Neural progenitor cell (in vitro differentiated cells): ENCODE measurements around the gene NCAPD3. TPM values are rescaled to one million over a fixed set of nuclear protein-coding genes. Genes with fewer than 3 reads are reported as not detected.

Source experiments
- DNase-seq: peaks from one replicate; pipeline ENCODE4 v3.0.0-alpha.2; 2016; ENCODE audit warnings: low spot score
- H2AFZ ChIP-seq: fragments of 200-600 bp; sonication (generic); replicated peaks from 2 replicates; pipeline ENCODE4 v1.6.1; 2016; ENCODE audit warnings: antibody characterized with exemption
- H3F3A ChIP-seq: fragments of 200-600 bp; sonication (generic); 2 replicates; pipeline ENCODE4 v1.6.1; 2016; ENCODE audit warnings: antibody characterized with exemption, low read depth
- H3K27ac ChIP-seq: fragments of 200-600 bp; sonication (generic); 2 replicates; pipeline ENCODE4 v1.5.1; 2016; ENCODE audit warnings: mild to moderate bottlenecking
- H3K27me3 ChIP-seq: fragments of 200-600 bp; sonication (generic); 2 replicates; pipeline ENCODE4 v1.6.1; 2016; ENCODE audit warnings: mild to moderate bottlenecking, moderate library complexity
- H3K36me3 ChIP-seq: fragments of 200-600 bp; sonication (generic); 2 replicates; pipeline ENCODE4 v1.5.1; 2016
- H3K4me1 ChIP-seq: fragments of 200-600 bp; sonication (generic); 2 replicates; pipeline ENCODE4 v1.6.1; 2016; ENCODE audit warnings: mixed run types
- H3K4me2 ChIP-seq: fragments of 200-600 bp; sonication (generic); 2 replicates; pipeline ENCODE4 v1.6.1; 2016
- H3K4me3 ChIP-seq: fragments of 200-600 bp; sonication (generic); 2 replicates; pipeline ENCODE4 v1.5.1; 2016
- H3K79me2 ChIP-seq: fragments of 200-600 bp; sonication (generic); 2 replicates; pipeline ENCODE4 v1.6.1; 2016; ENCODE audit warnings: low read depth
- H3K9ac ChIP-seq: fragments of 200-600 bp; sonication (generic); 2 replicates; pipeline ENCODE4 v1.6.1; 2016
- H3K9me3 ChIP-seq: fragments of 200-600 bp; sonication (generic); 2 replicates; pipeline ENCODE4 v1.5.1; 2016; ENCODE audit warnings: low read depth
- H4K20me1 ChIP-seq: fragments of 200-600 bp; sonication (generic); 2 replicates; pipeline ENCODE4 v1.6.1; 2016; ENCODE audit warnings: low read depth
- H3K27ac Mint-ChIP-seq: 3 replicates; pipeline ENCODE4 v1.8.0; 2021; ENCODE audit warnings: mixed read lengths
- H3K27me3 Mint-ChIP-seq: 2 replicates; pipeline ENCODE4 v1.8.0; 2022; ENCODE audit warnings: low read depth, mild to moderate bottlenecking, inconsistent platforms, moderate library complexity, mixed read lengths; ENCODE audit not compliant: insufficient read depth
- H3K36me3 Mint-ChIP-seq: 3 replicates; pipeline ENCODE4 v1.8.0; 2021; ENCODE audit warnings: mixed read lengths
- H3K4me1 Mint-ChIP-seq: 3 replicates; pipeline ENCODE4 v1.8.0; 2021; ENCODE audit warnings: mixed read lengths
- H3K4me3 Mint-ChIP-seq: 3 replicates; pipeline ENCODE4 v1.8.0; 2021; ENCODE audit warnings: mild to moderate bottlenecking, moderate library complexity, mixed read lengths
- H3K9me3 Mint-ChIP-seq: 3 replicates; pipeline ENCODE4 v1.8.0; 2020; ENCODE audit warnings: mixed read lengths
- EZH2 ChIP-seq: fragments of 200-600 bp; sonication (generic); IDR thresholded peaks from 2 replicates; pipeline ENCODE4 v1.6.1; 2017; ENCODE audit warnings: antibody characterized with exemption, mild to moderate bottlenecking, moderate library complexity
- EZH2phosphoT487 ChIP-seq: fragments of 200-600 bp; sonication (generic); IDR thresholded peaks from 2 replicates; pipeline ENCODE4 v1.6.1; 2017; ENCODE audit warnings: antibody characterized with exemption
- total RNA-seq: library from RNA; depleted of rRNA; stranded (reverse); fragments of >200 nt; gene quantifications from 2 replicates; pipeline ENCODE4 v1.2.3, GENCODE V29; 2015; ENCODE audit warnings: low replicate concordance
- TF ChIP-seq, protein P1 (sequence below): fragments of 200-600 bp; sonication (generic); IDR thresholded peaks from 2 replicates; pipeline ENCODE4 v1.5.1; 2017; ENCODE audit warnings: antibody characterized with exemption, mild to moderate bottlenecking

NCAPD3 gene
- total RNA-seq, 1 donor from 2014 or later = 41.0 TPM

DNA sequence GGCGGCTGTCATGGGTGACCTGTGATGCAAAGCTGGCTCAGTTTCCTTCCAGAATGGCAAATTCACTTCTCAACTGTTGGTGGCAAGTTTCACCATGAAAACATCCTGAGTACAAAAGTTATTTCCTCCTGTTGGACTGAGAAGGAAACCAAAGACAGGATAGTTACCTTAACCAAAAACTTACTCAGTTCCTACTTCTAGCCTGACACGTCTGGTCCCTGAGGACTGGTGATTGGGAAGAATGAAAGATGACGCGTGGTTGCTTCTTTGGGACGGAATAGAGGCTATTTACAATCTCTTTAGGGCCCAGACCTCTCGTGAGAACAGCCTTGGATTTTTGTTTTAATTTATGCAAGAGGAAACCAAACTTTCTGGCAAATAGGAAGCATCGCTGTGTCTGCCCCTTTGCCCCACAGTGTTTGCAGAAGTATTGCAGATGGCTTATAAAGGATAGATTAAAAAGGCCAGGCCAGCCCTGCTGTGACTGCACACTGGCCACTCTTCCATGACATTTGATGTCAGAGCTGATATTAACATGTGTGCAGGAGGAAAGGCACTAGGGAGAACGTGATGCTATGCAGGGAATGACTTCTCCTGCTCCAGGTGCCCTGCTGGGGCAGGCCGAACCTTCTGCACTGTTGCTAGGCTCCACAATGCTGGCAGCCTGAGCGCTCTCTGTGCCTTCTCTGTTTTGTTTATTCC, 8.3 kb upstream of the NCAPD3 start:
- no peak overlapping the region for H3K27ac ChIP-seq
- H3F3A ChIP-seq = no peaks in the 10 kb centered on the region
- no peaks in the 10 kb centered on the region for H3K9me3 ChIP-seq
- no peak for TF ChIP-seq EZH2phosphoT487
- TF ChIP-seq, protein P1, sequence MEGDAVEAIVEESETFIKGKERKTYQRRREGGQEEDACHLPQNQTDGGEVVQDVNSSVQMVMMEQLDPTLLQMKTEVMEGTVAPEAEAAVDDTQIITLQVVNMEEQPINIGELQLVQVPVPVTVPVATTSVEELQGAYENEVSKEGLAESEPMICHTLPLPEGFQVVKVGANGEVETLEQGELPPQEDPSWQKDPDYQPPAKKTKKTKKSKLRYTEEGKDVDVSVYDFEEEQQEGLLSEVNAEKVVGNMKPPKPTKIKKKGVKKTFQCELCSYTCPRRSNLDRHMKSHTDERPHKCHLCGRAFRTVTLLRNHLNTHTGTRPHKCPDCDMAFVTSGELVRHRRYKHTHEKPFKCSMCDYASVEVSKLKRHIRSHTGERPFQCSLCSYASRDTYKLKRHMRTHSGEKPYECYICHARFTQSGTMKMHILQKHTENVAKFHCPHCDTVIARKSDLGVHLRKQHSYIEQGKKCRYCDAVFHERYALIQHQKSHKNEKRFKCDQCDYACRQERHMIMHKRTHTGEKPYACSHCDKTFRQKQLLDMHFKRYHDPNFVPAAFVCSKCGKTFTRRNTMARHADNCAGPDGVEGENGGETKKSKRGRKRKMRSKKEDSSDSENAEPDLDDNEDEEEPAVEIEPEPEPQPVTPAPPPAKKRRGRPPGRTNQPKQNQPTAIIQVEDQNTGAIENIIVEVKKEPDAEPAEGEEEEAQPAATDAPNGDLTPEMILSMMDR = no peak
- no peak for TF ChIP-seq EZH2
- no peak overlapping the region for H3K4me3 ChIP-seq
- H3K9ac ChIP-seq = no peak overlapping the region
- no peaks in the 10 kb centered on the region for H3K36me3 ChIP-seq
- Mint-ChIP-seq H3K36me3 (peaks cover 4% of the 10 kb centered on the region), H3K4me1 (peaks cover 31% of the 10 kb centered on the region), H3K9me3 (no peaks in the 10 kb centered on the region), H3K27ac (peak overlapping the region; percentile 48), H3K4me3 (no peak overlapping the region), H3K27me3 (peaks cover 5% of the 10 kb centered on the region)
- H3K79me2 ChIP-seq = no peaks in the 10 kb centered on the region
- DNase-seq = no peak
- H2AFZ ChIP-seq = no peak overlapping the region
- no peaks in the 10 kb centered on the region for H3K27me3 ChIP-seq
- H3K4me1 ChIP-seq = no peaks in the 10 kb centered on the region
- H3K4me2 ChIP-seq = no peak overlapping the region
- H4K20me1 ChIP-seq = no peaks in the 10 kb centered on the region

DNA sequence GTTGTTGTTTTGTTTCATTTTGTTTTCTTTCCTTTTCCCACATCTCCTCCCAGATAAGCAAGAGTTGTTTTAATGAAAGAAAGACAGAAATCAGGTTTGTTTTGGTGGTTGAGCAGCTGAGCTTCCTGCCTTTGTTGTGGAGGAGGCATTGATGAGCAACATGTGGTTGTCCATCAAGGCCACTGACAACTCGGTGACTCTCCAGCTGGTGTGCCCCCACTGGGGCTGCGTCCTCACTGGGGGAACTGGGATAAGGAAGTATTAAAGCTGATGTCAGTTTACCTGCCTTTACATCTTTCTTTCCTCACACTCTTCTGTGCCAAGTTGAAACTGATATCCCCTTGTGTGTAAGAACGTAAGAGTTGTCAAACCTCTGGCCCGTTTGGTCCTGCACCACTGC, 6.6 kb upstream of the NCAPD3 start:
- H3K9ac ChIP-seq = no peak overlapping the region
- H2AFZ ChIP-seq = no peak overlapping the region
- TF ChIP-seq EZH2 (no peak), EZH2phosphoT487 (no peak)
- TF ChIP-seq, protein P1 = no peak
- no peak overlapping the region for H3K4me2 ChIP-seq
- H4K20me1 ChIP-seq = peaks cover 17% of the 10 kb centered on the region
- no peak for DNase-seq
- H3K27ac ChIP-seq = no peak overlapping the region
- H3K4me3 ChIP-seq = no peak overlapping the region
- Mint-ChIP-seq H3K36me3 (peaks cover 4% of the 10 kb centered on the region), H3K4me1 (peaks cover 39% of the 10 kb centered on the region), H3K9me3 (no peaks in the 10 kb centered on the region), H3K27me3 (peaks cover 5% of the 10 kb centered on the region), H3K4me3 (no peak overlapping the region), H3K27ac (no peak overlapping the region)
- peaks cover 15% of the 10 kb centered on the region for H3K79me2 ChIP-seq
- H3K9me3 ChIP-seq = no peaks in the 10 kb centered on the region
- H3K27me3 ChIP-seq = peaks cover 12% of the 10 kb centered on the region
- H3K4me1 ChIP-seq = peaks cover 6% of the 10 kb centered on the region
- H3F3A ChIP-seq = no peaks in the 10 kb centered on the region
- H3K36me3 ChIP-seq = no peaks in the 10 kb centered on the region

DNA sequence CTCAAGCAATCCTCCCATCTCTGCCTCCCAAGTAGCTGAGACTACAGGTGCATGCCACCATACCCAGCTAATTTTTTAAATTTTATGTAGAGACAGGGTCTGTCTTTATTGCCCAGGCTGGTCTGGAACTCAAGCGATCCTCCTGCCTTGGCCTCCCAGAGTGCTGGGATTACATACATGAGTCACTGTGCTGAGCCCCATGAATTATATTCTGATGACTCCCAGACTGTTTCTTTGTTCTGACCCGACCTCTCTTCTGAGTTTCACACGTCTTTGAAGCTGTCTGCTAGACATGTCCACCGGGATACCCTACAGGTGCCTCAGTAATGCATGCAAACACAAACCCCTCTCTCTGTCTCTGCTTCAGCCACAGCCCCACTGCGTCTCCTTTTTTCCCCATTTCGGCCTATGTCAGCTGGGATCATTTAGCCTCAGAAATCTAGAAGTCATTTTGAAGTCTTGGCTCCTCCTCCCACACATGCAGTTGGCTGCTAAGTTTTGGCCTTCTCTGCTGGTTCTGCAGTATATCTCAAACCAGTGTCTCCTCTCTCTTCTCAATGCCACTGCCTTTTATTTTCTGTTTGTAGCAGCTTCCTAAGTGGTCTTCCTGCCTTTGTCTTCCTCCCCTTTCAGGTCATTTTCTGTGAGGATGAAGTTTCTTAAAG, 5.5 kb upstream of the NCAPD3 start:
- H3K4me1 Mint-ChIP-seq = peaks cover 39% of the 10 kb centered on the region

More for the DNA sequence above, 5.5 kb upstream of the NCAPD3 start:
- Histone ChIP-seq H3K36me3 (no peaks in the 10 kb centered on the region), H3K27ac (no peak overlapping the region), H3F3A (no peaks in the 10 kb centered on the region), H3K4me3 (no peak overlapping the region), H4K20me1 (peaks cover 20% of the 10 kb centered on the region), H2AFZ (no peak overlapping the region), H3K4me1 (peaks cover 9% of the 10 kb centered on the region), H3K27me3 (peaks cover 14% of the 10 kb centered on the region), H3K4me2 (no peak overlapping the region), H3K9me3 (no peaks in the 10 kb centered on the region), H3K9ac (no peak overlapping the region), H3K79me2 (peaks cover 16% of the 10 kb centered on the region)
- peak overlapping the region; percentile 15 for H3K27ac Mint-ChIP-seq
- H3K36me3 Mint-ChIP-seq = no peaks in the 10 kb centered on the region
- H3K27me3 Mint-ChIP-seq = peaks cover 5% of the 10 kb centered on the region
- no peak overlapping the region for H3K4me3 Mint-ChIP-seq
- DNase-seq = no peak
- TF ChIP-seq EZH2 (no peak), EZH2phosphoT487 (no peak)
- TF ChIP-seq, protein P1 = no peak
- H3K9me3 Mint-ChIP-seq = no peaks in the 10 kb centered on the region
